Right lobe of liver (tissue), 4 donors: ENCODE measurements around the gene ATXN7.

Source experiments
- POLR2A ChIP-seq: fragments of 450-650 bp; IDR thresholded peaks from one replicate; pipeline ENCODE4 v1.6.1; 2017; ENCODE audit warnings: antibody characterized with exemption, mild to moderate bottlenecking
- TF ChIP-seq, protein P1 (sequence below), 4 donors: fragments of 200-600 bp in 3 of 4; fragments of 450-650 bp in 1 of 4; IDR thresholded peaks; one replicate each; pipeline versions ENCODE4 v1.5.1 to v1.8.0; 2016 to 2022; ENCODE audit warnings: antibody characterized with exemption in 4 of 4, mild to moderate bottlenecking in 2 of 4
- donor health status: DM: no; HTN: no; CAD: no.
- donor health status: DM: no; HTN: no; CAD: no.
- donor health status: DM: no; HTN: yes; CAD: no.

DNA sequence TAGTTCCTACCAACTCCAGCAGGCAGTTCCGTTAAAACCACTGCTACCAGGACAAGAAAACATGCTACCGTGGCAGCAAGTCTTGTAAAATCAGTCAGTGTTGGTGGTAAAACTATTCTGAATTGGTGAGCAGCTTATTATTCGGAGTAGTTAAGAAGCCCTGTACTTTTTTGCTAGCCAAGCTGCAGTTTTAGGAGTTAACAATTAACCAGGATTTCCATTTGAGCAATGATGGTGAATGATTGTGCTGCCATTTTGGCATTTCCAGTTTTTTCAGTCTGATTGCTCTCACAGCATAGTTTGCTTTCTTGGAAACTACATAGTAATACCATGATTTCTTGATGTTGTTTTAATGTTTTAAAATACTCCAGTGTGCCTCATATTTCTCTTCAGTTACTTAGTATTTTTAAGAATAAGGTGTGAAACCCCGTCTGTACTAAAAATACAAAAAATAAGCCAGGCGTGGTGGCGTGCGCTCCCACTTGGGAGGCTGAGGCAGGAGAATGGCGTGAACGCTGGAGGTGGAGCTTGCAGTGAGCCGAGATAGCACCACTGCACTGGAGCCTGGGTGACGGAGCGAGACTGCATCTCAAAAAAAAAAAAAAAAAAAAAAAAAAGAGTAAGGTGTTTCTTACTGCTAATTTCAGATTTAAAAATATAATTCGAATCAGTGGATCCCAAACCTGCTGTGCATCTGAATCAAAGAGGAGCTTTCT lies 92.3 kb downstream of the ATXN7 start:
- TF ChIP-seq, protein P1, sequence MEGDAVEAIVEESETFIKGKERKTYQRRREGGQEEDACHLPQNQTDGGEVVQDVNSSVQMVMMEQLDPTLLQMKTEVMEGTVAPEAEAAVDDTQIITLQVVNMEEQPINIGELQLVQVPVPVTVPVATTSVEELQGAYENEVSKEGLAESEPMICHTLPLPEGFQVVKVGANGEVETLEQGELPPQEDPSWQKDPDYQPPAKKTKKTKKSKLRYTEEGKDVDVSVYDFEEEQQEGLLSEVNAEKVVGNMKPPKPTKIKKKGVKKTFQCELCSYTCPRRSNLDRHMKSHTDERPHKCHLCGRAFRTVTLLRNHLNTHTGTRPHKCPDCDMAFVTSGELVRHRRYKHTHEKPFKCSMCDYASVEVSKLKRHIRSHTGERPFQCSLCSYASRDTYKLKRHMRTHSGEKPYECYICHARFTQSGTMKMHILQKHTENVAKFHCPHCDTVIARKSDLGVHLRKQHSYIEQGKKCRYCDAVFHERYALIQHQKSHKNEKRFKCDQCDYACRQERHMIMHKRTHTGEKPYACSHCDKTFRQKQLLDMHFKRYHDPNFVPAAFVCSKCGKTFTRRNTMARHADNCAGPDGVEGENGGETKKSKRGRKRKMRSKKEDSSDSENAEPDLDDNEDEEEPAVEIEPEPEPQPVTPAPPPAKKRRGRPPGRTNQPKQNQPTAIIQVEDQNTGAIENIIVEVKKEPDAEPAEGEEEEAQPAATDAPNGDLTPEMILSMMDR (IDR thresholded peaks at IDR 0.05) = no peak
- TF ChIP-seq POLR2A = no peak
